HG02763 (cell line): Measurements from ENCODE around the gene BMPR1A.
"Not testable (repeated sequence)": the region's sequence is repeated elsewhere in the genome, so short reads cannot be mapped to it uniquely, and the experiment has no call there.

Experiments used
- ATAC-seq: cut with Tn5 transposase; IDR thresholded peaks from one replicate; pipeline ENCODE4 v1.9.1; 2021; ENCODE audit warnings: mild to moderate bottlenecking, moderate library complexity; ENCODE audit not compliant: unreplicated experiment

The BMPR1A gene

DNA sequence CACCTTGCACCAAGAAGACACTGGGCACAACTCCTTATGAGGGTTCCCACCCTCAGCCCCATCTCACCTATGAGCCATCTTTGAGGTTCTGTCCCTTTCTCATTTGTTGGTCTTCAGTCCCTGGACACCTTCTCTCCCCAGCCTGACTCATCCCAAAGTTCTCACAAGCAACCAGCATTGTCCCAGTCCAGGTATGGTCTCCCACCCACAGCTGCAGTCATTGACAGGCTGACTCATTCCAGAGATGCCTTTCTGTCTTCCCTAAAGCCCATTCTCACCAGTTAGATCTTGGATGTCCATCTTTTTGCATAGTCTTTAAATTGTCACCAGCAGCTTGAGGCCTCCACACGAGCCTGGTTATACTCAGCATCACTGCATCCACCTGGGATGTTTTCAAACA, 26.7 kb upstream of the BMPR1A start:
- ATAC-seq: no peak

DNA sequence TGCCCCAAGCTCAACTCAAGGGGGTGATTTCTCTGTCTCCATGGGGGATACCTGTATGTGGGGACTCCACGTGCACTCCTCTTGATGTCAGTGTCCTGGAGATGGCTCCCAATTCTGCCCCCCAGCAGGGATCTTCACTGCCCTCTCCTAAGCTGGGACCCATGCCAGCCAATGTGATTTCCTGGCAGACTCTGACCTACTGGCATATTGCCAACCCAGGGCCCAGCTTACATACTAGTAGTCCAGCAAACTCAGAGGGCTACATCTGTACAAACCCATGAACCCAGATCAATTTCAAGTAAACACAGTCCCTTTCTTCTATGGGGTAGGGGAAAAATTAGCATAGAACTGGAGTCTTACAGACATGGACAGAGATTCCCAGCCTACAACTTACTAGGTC, 26.2 kb upstream of the BMPR1A start:
- ATAC-seq: no peak

DNA sequence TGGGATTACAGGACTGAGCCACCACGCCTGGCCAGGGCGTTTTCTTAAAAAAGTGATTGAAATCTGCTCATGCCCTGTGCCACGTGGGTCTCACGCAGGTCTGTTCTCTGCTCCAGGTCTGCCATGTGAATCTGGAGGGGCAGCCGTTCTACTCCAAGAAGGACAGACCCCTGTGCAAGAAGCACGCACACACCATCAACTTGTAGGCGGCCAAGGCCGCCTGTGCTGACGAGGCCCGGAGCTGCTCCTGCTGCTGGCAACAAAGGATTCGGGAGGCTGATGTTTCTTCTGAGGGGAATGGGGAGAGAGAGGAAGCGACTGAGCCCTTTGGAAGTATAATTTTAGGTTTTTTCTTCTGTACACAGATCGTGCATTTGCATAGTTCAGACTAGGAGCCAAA, 23.6 kb upstream of the BMPR1A start:
- ATAC-seq: no peak

DNA sequence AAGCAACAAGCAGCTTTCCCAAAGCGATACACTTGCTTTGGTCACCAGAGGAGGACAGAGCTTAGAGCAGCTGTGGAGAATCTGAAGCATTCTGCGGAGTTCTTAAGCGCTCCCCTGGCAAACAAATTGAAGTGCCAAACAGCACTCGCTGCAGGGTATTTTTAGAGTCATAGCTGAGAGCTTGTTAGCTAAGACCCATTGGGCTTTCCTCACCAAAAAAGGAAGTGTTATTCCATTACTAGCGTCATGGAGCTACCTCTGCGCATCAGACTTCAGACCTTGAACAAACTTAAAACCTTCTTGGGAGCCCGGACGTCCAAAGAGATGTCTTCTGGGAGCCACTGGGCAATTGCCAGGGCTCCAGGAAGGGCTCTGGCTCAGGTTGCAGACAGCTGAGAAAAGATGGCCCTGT, 23.2 kb upstream of the BMPR1A start:
- no peak for ATAC-seq

DNA sequence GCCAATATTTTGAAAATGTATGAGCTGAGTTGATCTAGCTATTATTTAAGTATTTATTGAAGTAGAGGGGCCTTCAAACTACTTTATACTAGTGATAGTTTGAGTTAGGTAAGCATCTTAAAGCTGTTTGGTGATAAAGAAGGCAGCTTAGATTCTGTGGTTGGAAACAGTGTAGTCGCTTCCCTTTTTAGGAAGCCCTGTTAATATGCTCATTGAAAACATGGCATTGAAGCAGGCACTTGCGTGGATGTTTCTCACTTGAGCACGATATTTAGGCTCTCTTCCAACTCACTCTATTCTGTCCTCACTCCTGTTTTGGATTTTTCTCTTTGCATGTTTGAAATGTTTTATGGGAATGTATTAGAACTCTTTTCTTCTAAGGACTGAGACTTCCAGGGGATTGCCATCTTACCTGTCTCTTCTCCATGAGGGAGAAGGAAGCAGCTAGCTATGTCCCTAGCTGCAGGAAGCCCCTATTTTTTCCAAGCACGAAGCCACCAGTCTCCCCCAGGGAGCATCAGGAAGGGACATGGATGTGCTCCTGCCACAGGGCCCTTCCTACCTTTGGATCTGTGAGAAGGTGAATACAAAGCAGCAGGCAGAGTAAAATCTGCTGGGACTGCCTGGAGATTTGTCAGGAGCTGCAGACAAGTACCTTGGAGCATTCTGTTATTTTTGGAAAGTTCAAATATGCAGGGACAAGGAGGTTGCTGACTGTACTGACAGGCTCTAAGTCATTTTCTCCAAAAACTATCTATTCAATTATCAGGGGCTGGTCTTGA, 22.0 kb upstream of the BMPR1A start:
- no peak for ATAC-seq

DNA sequence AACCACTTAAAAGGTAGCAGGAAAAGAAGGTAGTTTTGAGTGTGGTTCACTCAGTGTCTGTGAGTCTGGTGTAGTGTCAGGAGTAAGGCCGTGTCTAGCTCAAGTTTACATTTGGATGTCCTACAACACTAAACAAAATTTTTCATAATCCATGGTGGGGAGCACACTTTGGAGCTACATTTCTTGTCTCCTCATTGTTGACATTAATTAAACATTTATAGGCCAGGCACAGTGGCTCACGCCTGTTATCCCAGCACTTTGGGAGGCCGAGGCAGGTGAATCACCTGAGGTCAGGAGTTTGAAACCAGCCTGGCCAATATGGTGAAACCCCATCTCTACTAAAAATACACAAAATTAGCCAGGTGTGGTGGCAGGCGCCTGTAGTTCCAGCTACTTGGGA, 21.1 kb upstream of the BMPR1A start:
- ATAC-seq: not testable (repeated sequence)

DNA sequence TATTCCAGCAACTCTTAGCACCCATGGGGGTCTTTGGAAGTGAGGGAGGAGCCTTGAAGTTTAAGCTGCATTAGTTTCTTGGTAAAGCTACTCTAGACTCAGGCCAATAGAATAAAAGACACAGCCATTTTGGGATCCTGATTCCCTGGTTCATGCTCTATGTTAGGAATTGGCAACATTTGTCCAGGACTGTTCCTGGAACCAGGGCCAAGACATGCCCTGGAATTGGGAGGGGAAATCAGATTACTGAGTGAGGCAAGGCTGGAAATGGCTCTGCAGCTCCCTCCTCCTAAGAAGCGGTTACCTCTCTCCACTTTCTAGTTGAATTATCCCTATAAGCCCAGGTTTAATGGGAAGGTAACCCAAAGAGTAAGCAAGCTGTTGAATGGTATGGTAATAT, 14.2 kb upstream of the BMPR1A start:
- no peak for ATAC-seq

DNA sequence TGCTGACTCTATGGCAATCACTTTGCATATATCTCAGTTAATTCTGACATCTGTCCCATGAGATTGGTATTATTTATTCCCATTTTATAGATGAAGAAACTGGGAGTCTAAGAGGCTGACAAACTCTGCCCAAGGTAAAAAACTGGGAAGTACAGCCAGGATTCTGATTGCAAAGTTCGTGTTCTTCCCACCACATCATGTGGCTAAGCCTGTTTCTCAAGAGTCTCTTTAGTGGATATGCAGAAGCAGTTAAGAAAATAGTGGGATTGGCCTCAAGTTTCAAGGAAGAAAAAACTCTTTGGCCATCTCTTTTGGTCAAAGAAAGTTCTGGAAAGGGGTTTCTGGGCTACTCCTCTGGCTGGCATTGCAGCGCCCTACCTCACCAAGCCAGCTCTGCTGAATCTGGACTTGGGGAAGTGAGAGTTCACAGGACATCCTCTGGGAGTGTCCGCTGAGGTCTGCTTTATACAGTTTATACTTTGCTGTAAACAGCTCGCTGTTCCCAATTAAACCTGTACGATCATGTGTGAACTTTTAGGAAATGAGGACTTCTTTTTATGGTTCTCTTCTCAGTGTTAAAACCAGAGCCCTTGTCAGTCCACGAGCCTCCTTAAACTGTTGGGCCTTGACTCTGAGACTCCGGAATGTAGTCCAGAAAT, 12.2 kb upstream of the BMPR1A start:
- ATAC-seq: no peak

DNA sequence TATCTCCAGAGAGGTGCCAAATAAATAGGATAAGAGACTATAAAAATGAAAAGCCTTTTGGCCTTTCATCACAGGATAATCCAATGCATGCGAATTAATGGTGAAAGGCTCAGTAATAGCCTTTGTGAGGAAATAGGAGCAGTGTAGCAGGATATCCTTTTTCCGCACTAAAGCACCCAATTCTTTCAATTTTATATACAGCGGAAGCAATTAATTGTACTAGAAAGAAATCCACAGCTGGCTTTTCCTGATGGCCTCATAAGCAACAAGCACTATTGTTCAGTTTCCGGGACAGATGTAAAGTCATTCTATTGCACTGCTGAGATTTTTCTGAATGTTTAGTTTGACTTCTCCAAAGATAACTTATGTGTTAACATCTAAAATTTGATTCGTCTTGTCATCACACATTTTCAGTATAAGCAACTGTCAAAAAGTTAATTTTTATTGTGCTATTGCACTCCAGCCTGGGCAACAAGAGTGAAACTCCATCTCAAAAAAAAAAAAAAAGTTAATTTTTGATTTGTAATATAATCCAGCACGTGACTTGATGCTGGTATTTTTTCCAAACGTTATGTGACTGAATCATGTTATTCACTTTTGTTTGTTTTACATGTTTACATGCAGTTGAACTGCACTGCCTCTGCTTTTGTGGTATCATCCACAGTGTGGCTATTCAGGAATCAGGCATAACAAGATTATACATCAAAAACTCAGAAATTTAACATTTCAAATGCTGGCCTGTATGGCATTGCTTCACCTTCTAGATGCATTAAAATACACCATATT, 8.4 kb upstream of the BMPR1A start:
- no peak for ATAC-seq

DNA sequence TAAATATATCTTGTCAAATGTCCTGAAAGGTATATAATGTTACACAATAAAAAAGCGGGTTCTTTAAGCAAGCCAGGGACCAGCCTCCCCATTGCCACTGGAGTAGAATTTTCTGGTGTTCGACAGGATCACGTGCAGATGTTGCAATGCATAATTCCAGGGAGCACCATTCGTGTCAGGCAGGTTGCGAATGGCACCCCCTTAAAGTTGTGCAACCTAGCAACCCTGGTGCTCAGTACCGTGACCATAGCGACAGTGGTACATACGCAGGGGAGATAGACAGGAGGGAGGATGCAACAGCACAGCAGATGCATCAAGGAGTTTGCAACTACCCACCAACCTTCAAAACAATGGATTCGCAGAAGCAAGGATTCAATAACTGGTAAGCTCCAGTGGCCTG, 6.6 kb upstream of the BMPR1A start:
- no peak for ATAC-seq

DNA sequence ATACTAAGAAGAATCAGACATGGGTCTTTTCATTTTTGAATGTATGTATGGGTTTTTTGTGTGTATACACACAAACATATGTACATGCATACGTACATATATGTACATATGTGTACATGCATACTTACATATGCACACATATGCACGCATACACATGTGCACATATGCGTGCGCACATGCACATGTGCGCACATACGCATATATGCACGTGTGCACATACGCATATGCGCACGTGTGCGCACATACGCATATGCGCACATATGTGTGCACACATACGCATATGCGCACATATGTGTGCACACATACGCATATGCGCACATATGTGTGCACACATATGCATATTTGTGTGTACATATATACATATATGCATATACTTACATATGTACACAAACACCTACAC, 4.9 kb upstream of the BMPR1A start:
- no peak for ATAC-seq

DNA sequence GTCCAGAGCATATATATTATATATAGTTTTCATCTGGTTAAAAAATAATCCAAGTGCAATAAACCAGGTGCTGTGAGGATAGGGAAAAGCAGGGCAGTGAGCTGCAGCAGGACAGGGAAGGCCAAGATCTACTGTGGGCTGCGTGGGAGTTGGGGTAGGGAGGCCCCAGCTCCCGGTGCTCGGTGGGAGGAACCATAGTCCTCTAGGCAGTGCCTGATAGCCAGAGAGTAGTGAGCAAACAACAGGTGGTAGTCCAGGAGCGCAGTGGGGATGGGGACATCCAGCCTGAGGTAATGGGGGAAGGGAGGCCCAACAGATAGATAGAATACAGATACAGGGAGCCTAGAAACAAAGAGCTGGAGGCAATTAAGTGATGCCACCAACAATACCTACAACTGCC, 4.1 kb upstream of the BMPR1A start:
- ATAC-seq: no peak

DNA sequence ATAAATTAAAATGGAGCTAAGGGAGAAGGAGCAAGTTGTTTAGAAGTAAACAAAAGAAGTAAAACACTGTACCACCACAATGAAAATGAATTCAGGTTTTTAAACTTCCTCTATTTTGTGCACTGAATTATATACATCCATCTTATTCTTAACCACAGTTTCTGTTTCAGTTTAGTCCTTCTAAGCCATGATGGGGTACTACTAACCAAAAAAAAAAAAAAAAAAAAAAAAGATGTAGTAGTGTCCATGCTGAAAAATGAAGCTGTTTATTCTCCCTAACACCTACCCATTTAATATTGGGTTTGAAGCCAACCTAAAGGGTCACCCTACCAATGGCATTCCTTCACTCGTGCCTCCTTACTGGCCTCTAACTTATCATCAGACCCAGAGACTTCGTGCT, 3.4 kb upstream of the BMPR1A start:
- ATAC-seq: no peak

DNA sequence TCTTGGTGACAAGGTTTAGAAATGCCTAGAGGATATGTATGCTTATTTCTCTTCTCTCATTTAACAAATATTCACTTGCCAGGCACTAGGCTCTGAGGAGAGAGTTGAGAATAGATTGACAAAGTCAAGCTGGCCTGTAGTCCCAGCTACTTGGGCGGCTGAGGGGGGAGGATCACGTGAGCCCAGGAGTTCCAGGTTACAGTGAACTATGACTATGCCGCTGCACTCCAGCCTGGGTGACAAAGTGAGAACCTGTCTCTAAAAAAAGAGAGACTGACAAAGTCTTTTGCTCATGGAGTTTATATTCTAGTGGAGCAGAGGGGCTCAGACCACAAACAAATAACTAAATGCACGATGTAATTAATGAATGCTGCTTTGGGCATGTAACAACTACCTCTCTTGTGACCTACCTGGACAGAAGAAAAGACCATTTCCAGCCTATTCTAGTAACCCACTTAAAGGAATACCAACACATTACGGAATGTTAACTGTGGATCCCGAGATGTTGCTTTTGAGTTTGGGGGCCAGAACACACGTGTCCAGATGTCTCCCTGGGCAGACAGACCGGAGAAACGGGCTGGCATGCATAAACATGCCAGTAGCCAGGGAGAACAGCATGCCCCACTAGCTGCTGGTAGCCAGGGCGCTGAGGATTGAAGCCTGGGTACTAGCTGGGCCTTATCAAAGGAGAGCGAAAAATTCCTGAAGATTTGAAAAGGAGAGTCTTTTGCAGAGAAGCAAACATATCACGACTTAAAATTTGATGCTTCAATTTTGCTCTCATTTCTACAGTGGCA, 2.6 kb upstream of the BMPR1A start:
- no peak for ATAC-seq

DNA sequence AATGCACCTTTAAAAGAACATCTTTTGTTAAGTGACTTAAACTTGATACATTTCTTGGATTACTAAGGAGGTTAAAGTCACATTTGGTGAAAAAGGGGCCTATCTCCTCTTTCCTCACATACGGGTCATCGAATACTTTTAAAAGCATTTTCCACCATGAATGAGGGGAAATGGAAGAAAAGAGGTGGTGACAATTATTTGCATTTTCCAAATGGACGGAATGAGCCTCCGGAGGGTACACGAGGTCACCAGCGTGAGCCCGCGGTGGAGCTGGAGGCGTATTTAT, 1.0 kb upstream of the BMPR1A start:
- ATAC-seq: no peak

DNA sequence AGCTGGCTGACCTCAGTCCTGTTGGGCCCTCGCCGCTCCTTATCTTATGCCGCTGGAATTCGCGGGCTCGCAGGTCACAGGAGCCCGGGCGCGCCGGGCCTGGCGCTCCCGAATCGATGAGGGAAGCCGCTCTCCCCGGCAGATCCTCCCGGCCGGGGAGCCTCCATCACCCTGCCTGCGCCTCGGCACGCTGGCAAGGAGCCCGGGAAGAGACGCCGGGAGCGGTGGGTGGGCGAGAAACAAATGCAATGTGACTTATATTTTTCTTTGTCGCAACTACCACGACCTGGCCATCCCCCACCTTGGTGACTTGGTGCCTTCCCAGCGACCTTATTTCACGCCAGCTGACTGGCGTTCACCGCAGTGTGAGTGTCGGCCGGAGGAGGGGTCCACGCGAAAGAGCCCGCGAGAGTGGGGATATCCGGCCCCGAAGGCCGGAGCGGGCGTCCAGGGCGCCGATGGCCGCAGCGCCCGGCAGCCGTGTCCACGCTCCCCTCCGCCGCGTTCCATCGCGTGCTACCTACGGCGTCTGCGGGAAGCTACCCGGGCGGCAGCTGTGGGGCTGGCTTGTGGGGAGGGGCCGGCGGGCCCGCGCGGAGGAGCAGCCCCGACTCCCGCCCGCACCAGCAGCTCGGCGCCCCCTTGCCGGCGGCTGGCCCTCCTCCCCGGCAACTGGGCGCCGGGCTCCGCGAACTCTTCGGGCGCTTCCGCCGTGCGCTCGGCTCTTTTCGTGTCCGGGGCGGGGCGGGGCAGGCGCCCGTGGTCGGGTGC, 494 bp upstream of the BMPR1A start:
- ATAC-seq: peak; percentile 84

DNA sequence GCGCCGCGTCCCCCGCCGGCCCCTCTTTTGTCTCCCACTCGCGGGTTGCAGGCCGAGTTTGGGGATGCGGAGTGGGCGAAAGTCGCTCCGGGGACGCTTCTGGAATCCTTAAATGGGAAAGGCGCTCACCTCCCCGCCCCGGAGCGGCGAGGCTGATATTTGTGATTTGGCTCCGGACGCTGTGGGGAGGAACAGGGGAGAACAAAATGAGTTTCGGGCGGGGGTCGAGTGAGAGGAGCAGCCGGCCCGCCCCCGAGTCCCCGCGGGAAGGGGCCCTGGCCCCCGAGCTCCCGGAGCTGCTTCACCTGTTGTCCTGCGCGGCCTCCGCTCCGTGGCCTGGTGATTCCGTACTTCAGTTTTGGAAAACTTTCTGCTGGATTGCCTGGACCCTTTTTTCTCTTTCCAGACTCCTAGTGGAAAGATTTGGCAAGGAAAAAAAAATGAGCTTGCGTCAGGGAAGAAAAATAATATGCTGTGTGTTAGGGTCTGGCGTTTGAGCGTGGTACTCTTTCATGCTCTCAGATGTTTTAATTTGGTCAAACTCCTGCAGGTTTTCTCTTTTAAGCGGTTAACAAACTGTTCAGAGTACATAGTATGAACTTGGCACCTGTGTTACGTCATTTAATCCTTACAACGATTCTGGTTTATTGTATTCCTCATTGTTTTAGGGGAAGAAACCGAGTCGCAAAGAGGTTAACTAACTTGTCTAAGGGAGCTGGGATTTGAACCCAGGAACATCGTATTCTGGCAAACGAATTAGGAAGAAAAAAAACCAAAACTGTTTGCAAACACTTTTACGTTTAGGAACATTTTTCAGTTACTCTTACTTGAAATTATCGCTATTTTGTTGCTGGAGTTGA, 924 bp downstream of the BMPR1A start:
- ATAC-seq: peak; percentile 1

DNA sequence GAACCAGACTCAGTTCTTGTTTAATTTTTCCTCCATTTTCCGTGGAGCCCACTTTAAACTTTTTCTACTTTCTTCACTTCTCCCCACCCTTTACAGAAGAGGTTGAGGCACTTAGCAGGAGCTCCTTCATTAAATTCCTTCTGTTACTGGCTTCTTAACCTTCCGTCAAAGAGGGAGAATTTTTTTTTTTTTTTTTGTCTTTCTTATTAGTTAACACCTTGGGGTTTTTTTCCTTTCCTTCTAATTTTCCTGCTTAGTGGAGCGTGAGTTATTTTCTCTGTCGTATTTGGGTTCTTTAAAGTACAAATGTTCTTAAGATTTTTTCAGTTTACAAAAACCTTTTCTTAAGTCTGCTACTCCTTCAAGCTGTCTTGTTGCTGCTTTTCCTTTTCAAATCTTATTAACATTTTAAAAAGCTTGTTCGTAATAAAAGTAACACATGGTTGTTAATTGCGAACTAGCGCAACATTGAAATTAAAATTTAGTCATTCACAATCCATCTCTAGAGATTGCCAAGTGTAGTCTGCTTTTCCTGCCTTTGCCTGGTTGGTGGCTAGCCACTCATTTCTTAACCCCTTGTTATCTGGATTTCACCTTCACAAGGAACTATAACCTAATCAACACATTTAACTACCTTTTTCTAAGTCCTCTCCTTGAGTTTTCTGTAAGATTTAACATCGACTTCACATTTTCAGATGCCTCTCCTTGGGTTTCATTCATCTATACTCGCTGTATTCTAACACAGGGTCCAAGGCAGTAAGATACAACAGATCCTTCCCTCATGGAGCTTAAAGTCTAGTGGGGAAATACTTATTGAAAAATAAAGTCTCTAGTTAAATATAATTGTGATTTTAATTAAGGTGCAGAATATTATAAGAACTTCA, 2.0 kb downstream of the BMPR1A start:
- no peak for ATAC-seq
